H9 (cell line): ENCODE results near the gene NPIPA1. TPM values are rescaled to one million over a fixed set of nuclear protein-coding genes. Genes with fewer than 3 reads are reported as not detected.
"Not testable (repeated sequence)": the region's sequence is repeated elsewhere in the genome, so short reads cannot be mapped to it uniquely, and the experiment has no call there.

Experiments used
- DNase-seq: peaks from one replicate; pipeline ENCODE4 v3.0.0-alpha.2; 2017
- H2AFZ ChIP-seq: one replicate; pipeline ENCODE4 v1.6.1; 2013; ENCODE audit warnings: mild to moderate bottlenecking, low read length, control low read depth, moderate library complexity
- H2AK5ac ChIP-seq: 2 replicates; pipeline ENCODE4 v1.6.1; 2013; ENCODE audit warnings: low read length, control low read depth, mixed read lengths; ENCODE audit not compliant: insufficient read length
- H2BK120ac ChIP-seq: one replicate; pipeline ENCODE4 v1.6.1; 2013; ENCODE audit warnings: low read depth, mild to moderate bottlenecking, low read length, control low read depth, inconsistent platforms; ENCODE audit not compliant: poor library complexity, severe bottlenecking
- H2BK12ac ChIP-seq: 2 replicates; pipeline ENCODE4 v1.6.1; 2013; ENCODE audit warnings: low read length, control low read depth, mixed read lengths, low read depth; ENCODE audit not compliant: insufficient read length
- H2BK15ac ChIP-seq: 2 replicates; pipeline ENCODE4 v1.6.1; 2013; ENCODE audit warnings: low read depth, low read length, control low read depth
- H2BK20ac ChIP-seq: one replicate; pipeline ENCODE4 v1.6.1; 2013; ENCODE audit warnings: low read depth, mild to moderate bottlenecking, low read length, control low read depth, inconsistent platforms; ENCODE audit not compliant: poor library complexity, severe bottlenecking
- H2BK5ac ChIP-seq: 2 replicates; pipeline ENCODE4 v1.6.1; 2013; ENCODE audit warnings: low read length, control low read depth, mixed read lengths; ENCODE audit not compliant: insufficient read length
- H3K14ac ChIP-seq: 2 replicates; pipeline ENCODE4 v1.6.1; 2013; ENCODE audit warnings: low read length, control low read depth; ENCODE audit not compliant: insufficient read depth
- H3K18ac ChIP-seq: 2 replicates; pipeline ENCODE4 v1.6.1; 2013; ENCODE audit warnings: low read depth, mild to moderate bottlenecking, mixed read lengths, low read length, control low read depth; ENCODE audit not compliant: insufficient read length
- H3K23ac ChIP-seq: 2 replicates; pipeline ENCODE4 v1.6.1; 2013; ENCODE audit warnings: low read length, control low read depth, mixed read lengths, low read depth; ENCODE audit not compliant: insufficient read length
- H3K23me2 ChIP-seq: 2 replicates; pipeline ENCODE4 v1.6.1; 2013; ENCODE audit warnings: low read depth, mild to moderate bottlenecking, mixed read lengths, low read length, control low read depth; ENCODE audit not compliant: insufficient read length, poor library complexity, severe bottlenecking
- H3K27ac ChIP-seq: 2 replicates; pipeline ENCODE4 v1.5.1; 2013; ENCODE audit warnings: low read length, control low read depth, mixed read lengths, low read depth; ENCODE audit not compliant: insufficient read length
- H3K27me3 ChIP-seq: 2 replicates; pipeline ENCODE4 v1.6.1; 2013; ENCODE audit warnings: low read length, control low read depth, inconsistent platforms; ENCODE audit not compliant: insufficient read depth
- H3K4ac ChIP-seq: 2 replicates; pipeline ENCODE4 v1.6.1; 2013; ENCODE audit warnings: low read depth, mild to moderate bottlenecking, control low read depth, inconsistent platforms, low read length, moderate library complexity
- H3K4me1 ChIP-seq: 2 replicates; pipeline ENCODE4 v1.6.1; 2013; ENCODE audit warnings: low read length, control low read depth, inconsistent platforms; ENCODE audit not compliant: insufficient read depth
- H3K4me2 ChIP-seq: 2 replicates; pipeline ENCODE4 v1.6.1; 2013; ENCODE audit warnings: low read length, control low read depth, mixed read lengths; ENCODE audit not compliant: insufficient read length, insufficient read depth
- H3K56ac ChIP-seq: 2 replicates; pipeline ENCODE4 v1.6.1; 2013; ENCODE audit warnings: low read depth, mild to moderate bottlenecking, mixed read lengths, low read length, control low read depth; ENCODE audit not compliant: insufficient read length
- H3K79me1 ChIP-seq: 2 replicates; pipeline ENCODE4 v1.6.1; 2013; ENCODE audit warnings: low read depth, mild to moderate bottlenecking, moderate library complexity, low read length, control low read depth, inconsistent platforms; ENCODE audit not compliant: insufficient read depth, poor library complexity, severe bottlenecking
- H3K79me2 ChIP-seq: 2 replicates; pipeline ENCODE4 v1.6.1; 2013; ENCODE audit warnings: low read length, control low read depth, inconsistent platforms; ENCODE audit not compliant: insufficient read depth
- H3K9ac ChIP-seq: 2 replicates; pipeline ENCODE4 v1.6.1; 2013; ENCODE audit warnings: low read length, control low read depth, mixed read lengths; ENCODE audit not compliant: insufficient read length; ENCODE audit errors: extremely low read depth
- H3K9me3 ChIP-seq: one replicate; pipeline ENCODE4 v1.6.1; 2013; ENCODE audit warnings: low read depth, low read length, inconsistent platforms; ENCODE audit not compliant: control insufficient read depth
- H3T11ph ChIP-seq: one replicate; pipeline ENCODE4 v1.6.1; 2013; ENCODE audit warnings: mild to moderate bottlenecking, low read length, control low read depth, inconsistent platforms
- H4K20me1 ChIP-seq: one replicate; pipeline ENCODE4 v1.6.1; 2013; ENCODE audit not compliant: control insufficient read depth, insufficient read length, insufficient read depth
- H4K5ac ChIP-seq: 2 replicates; pipeline ENCODE4 v1.6.1; 2013; ENCODE audit warnings: low read depth, mild to moderate bottlenecking, mixed read lengths, low read length, control low read depth; ENCODE audit not compliant: insufficient read length
- H4K8ac ChIP-seq: replicated peaks from 2 replicates; pipeline ENCODE4 v1.6.1; 2013; ENCODE audit warnings: low read length, control low read depth, mixed read lengths, low read depth; ENCODE audit not compliant: insufficient read length
- H4K91ac ChIP-seq: 2 replicates; pipeline ENCODE4 v1.6.1; 2013; ENCODE audit warnings: low read depth, mild to moderate bottlenecking, moderate library complexity, mixed read lengths, low read length, control low read depth; ENCODE audit not compliant: insufficient read length
- H3K27ac Mint-ChIP-seq, 3 experiments: 2 replicates in 2 of 3; 3 replicates in 1 of 3; pipeline ENCODE4 v1.8.0; 2020 to 2021; ENCODE audit warnings: mixed read lengths in 3 of 3, mild to moderate bottlenecking in 1 of 3, moderate library complexity in 1 of 3
- H3K27me3 Mint-ChIP-seq: 2 replicates; pipeline ENCODE4 v1.8.0; 2021; ENCODE audit warnings: low read depth, mild to moderate bottlenecking, moderate library complexity, mixed read lengths
- H3K36me3 Mint-ChIP-seq, 3 experiments: 2 replicates in 2 of 3; 3 replicates in 1 of 3; pipeline ENCODE4 v1.8.0; 2020 to 2021; ENCODE audit warnings: low read depth in 3 of 3, mixed read lengths in 3 of 3; ENCODE audit not compliant: insufficient read depth in 1 of 3
- H3K4me1 Mint-ChIP-seq, 2 experiments: 2 replicates each; pipeline ENCODE4 v1.8.0; 2020; ENCODE audit warnings: mixed read lengths in 2 of 2
- H3K4me3 Mint-ChIP-seq, 2 experiments: 2 replicates in 1 of 2; 3 replicates in 1 of 2; pipeline ENCODE4 v1.8.0; 2020 to 2021; ENCODE audit warnings: mild to moderate bottlenecking in 2 of 2, mixed read lengths in 2 of 2, moderate library complexity in 1 of 2
- H3K9me3 Mint-ChIP-seq, 2 experiments: 2 replicates in 1 of 2; 3 replicates in 1 of 2; pipeline ENCODE4 v1.8.0; 2020; ENCODE audit warnings: mild to moderate bottlenecking in 2 of 2, mixed read lengths in 2 of 2, moderate library complexity in 1 of 2
- WGBS: extraction: QIAGEN DNeasy Blood & Tissue Kit; methylation state at CpG from one replicate; pipeline ENCODE4 v1.1.7; 2013; ENCODE audit warnings: missing lambda C conversion rate, low lambda C conversion rate, mixed read lengths; ENCODE audit not compliant: insufficient read length; ENCODE audit errors: extremely low coverage; 5-methylcytosine and 5-hydroxymethylcytosine counted together
- total RNA-seq: library from RNA; stranded (reverse); gene quantifications from 2 replicates; pipeline ENCODE4 v1.2.1, GENCODE V29; 2021

The NPIPA1 gene
- total RNA-seq, 1 experiment from 2014 or later = 130 TPM

- not testable (repeated sequence) for H4K5ac ChIP-seq, H2BK20ac ChIP-seq, H4K8ac ChIP-seq, H4K20me1 ChIP-seq, H3K27me3 Mint-ChIP-seq, H4K91ac ChIP-seq, H3K9ac ChIP-seq, H3K23me2 ChIP-seq, H3K18ac ChIP-seq, DNase-seq, H3K27ac Mint-ChIP-seq, H3K9me3 ChIP-seq, H2AK5ac ChIP-seq, H3K9me3 Mint-ChIP-seq, H3K14ac ChIP-seq, H3K79me2 ChIP-seq, H3T11ph ChIP-seq, H2AFZ ChIP-seq, H3K4me3 Mint-ChIP-seq, H3K79me1 ChIP-seq, H2BK120ac ChIP-seq, H3K36me3 Mint-ChIP-seq, H3K27ac ChIP-seq, H3K4me2 ChIP-seq, H3K4me1 ChIP-seq, H2BK12ac ChIP-seq, H3K4ac ChIP-seq, H2BK5ac ChIP-seq, H3K4me1 Mint-ChIP-seq, H3K27me3 ChIP-seq, H3K23ac ChIP-seq, H2BK15ac ChIP-seq, H3K56ac ChIP-seq
- no CpG with 5 or more reads among the region's 41 CpGs for WGBS
Measured at GRCh38 chr16:14919837-14920600, 17.2 kb upstream of the NPIPA1 start.

GRCh38 chr16:14922285-14922684 is 15.0 kb upstream of the NPIPA1 start:
- DNase-seq, H3K9me3 ChIP-seq, H3K9ac ChIP-seq, H3K4me3 Mint-ChIP-seq, H3K79me1 ChIP-seq, H3K56ac ChIP-seq, H3K27ac ChIP-seq, H3K4ac ChIP-seq, H3K4me1 ChIP-seq, H3K27me3 Mint-ChIP-seq, H3K18ac ChIP-seq, H4K91ac ChIP-seq, H2BK12ac ChIP-seq, H3K4me2 ChIP-seq, H2BK15ac ChIP-seq, H4K5ac ChIP-seq, H3K4me1 Mint-ChIP-seq, H2BK5ac ChIP-seq, H3K27me3 ChIP-seq, H2BK20ac ChIP-seq, H3K79me2 ChIP-seq, H2AK5ac ChIP-seq, H3K23ac ChIP-seq, H4K8ac ChIP-seq, H3K36me3 Mint-ChIP-seq, H4K20me1 ChIP-seq, H3K27ac Mint-ChIP-seq, H3T11ph ChIP-seq, H3K14ac ChIP-seq, H3K23me2 ChIP-seq, H2AFZ ChIP-seq, H3K9me3 Mint-ChIP-seq, H2BK120ac ChIP-seq: not testable (repeated sequence)
- no CpG with 5 or more reads among the region's 27 CpGs for WGBS
